CD14-positive monocyte (primary cell): Measurements from ENCODE around the gene ZWILCH. TPM values are rescaled to one million over a fixed set of nuclear protein-coding genes. Genes with fewer than 3 reads are reported as not detected.
A peak's percentile ranks its signal among the peaks of the same experiment; 100 is the strongest.
"Not testable (repeated sequence)": the region's sequence is repeated elsewhere in the genome, so short reads cannot be mapped to it uniquely, and the experiment has no call there.

Experiments used
- DNase-seq, 3 donors: peaks; one replicate each; pipeline ENCODE4 v3.0.0-alpha.2; 2011 to 2022
- H2AFZ ChIP-seq: 2 replicates; pipeline ENCODE4 v1.6.0; 2012; ENCODE audit warnings: mild to moderate bottlenecking, low read depth, low read length, inconsistent platforms; ENCODE audit not compliant: insufficient read depth, poor library complexity, severe bottlenecking
- H3K27ac ChIP-seq, 2 donors: 1 replicate in 1 of 2; 2 replicates in 1 of 2; pipeline ENCODE4 v1.5.1; 2012 to 2013; ENCODE audit warnings: low read length in 2 of 2, control low read depth in 1 of 2, inconsistent platforms in 1 of 2, low read depth in 1 of 2, mild to moderate bottlenecking in 1 of 2
- H3K27me3 ChIP-seq, 2 donors: one replicate each; pipeline versions ENCODE4 v1.6.0 to v1.6.1; 2011 to 2013; ENCODE audit warnings: low read length in 2 of 2; ENCODE audit not compliant: control insufficient read depth in 2 of 2, insufficient read depth in 2 of 2
- H3K36me3 ChIP-seq, 2 donors: replicated peaks in 1 of 2; 1 replicate in 1 of 2; 2 replicates in 1 of 2; pipeline versions ENCODE4 v1.5.1 to v1.6.1; 2012 to 2013; ENCODE audit warnings: low read length in 2 of 2, control low read depth in 1 of 2, inconsistent platforms in 1 of 2, mild to moderate bottlenecking in 1 of 2; ENCODE audit not compliant: insufficient read depth in 2 of 2, control insufficient read depth in 1 of 2
- H3K4me1 ChIP-seq, 2 donors: 1 replicate in 1 of 2; 2 replicates in 1 of 2; pipeline versions ENCODE4 v1.5.1 to v1.6.1; 2012 to 2013; ENCODE audit warnings: low read length in 2 of 2, control low read depth in 1 of 2, inconsistent platforms in 1 of 2, mild to moderate bottlenecking in 1 of 2, moderate library complexity in 1 of 2; ENCODE audit not compliant: insufficient read depth in 2 of 2, control insufficient read depth in 1 of 2
- H3K4me2 ChIP-seq: replicated peaks from 2 replicates; pipeline ENCODE3; 2012; ENCODE audit warnings: low read length, moderate library complexity, mild to moderate bottlenecking; ENCODE audit not compliant: poor library complexity, severe bottlenecking; ENCODE audit errors: extremely low read depth
- H3K4me3 ChIP-seq, 3 experiments: fragments of 200-600 bp in 1 of 3; sonication (generic) in 1 of 3; replicated peaks in 1 of 3; 1 replicate in 2 of 3; 2 replicates in 1 of 3; pipeline ENCODE4 v1.5.1; 2011 to 2013; ENCODE audit warnings: low read length in 3 of 3, mild to moderate bottlenecking in 3 of 3, control low read depth in 2 of 3, low read depth in 2 of 3, inconsistent platforms in 1 of 3, moderate library complexity in 1 of 3
- H3K79me2 ChIP-seq: 2 replicates; pipeline ENCODE4 v1.6.0; 2012; ENCODE audit warnings: mild to moderate bottlenecking, control low read depth, inconsistent platforms, low read length, moderate library complexity; ENCODE audit not compliant: insufficient read depth
- H3K9ac ChIP-seq: 2 replicates; pipeline ENCODE4 v1.6.0; 2017; ENCODE audit warnings: low read length, mild to moderate bottlenecking; ENCODE audit not compliant: insufficient read depth, poor library complexity, severe bottlenecking
- H3K9me3 ChIP-seq, 2 donors: replicated peaks in 1 of 2; 1 replicate in 1 of 2; 2 replicates in 1 of 2; pipeline versions ENCODE4 v1.5.1 to v1.6.1; 2012 to 2013; ENCODE audit warnings: low read length in 2 of 2, control low read depth in 1 of 2; ENCODE audit not compliant: control insufficient read depth in 1 of 2, insufficient read depth in 1 of 2
- H4K20me1 ChIP-seq: 2 replicates; pipeline ENCODE4 v1.6.0; 2012; ENCODE audit warnings: mild to moderate bottlenecking, low read length, control low read depth, moderate library complexity; ENCODE audit not compliant: insufficient read depth
- H3K27ac Mint-ChIP-seq, 7 donors: one replicate each; pipeline ENCODE4 v1.8.0; 2020; ENCODE audit warnings: mild to moderate bottlenecking in 7 of 7, mixed read lengths in 7 of 7, moderate library complexity in 6 of 7, inconsistent platforms in 2 of 7
- H3K27me3 Mint-ChIP-seq, 3 donors: one replicate each; pipeline ENCODE4 v1.8.0; 2021 to 2022; ENCODE audit warnings: low read depth in 3 of 3, mild to moderate bottlenecking in 3 of 3, mixed read lengths in 3 of 3, moderate library complexity in 3 of 3, inconsistent platforms in 1 of 3
- H3K36me3 Mint-ChIP-seq, 2 donors: one replicate each; pipeline ENCODE4 v1.8.0; 2020; ENCODE audit warnings: mixed read lengths in 2 of 2, inconsistent platforms in 1 of 2, mild to moderate bottlenecking in 1 of 2
- H3K4me1 Mint-ChIP-seq: one replicate; pipeline ENCODE4 v1.8.0; 2020; ENCODE audit warnings: mild to moderate bottlenecking, mixed read lengths
- H3K4me3 Mint-ChIP-seq, 2 donors: one replicate each; pipeline ENCODE4 v1.8.0; 2020; ENCODE audit warnings: mild to moderate bottlenecking in 2 of 2, mixed read lengths in 2 of 2, moderate library complexity in 1 of 2
- H3K9me3 Mint-ChIP-seq, 7 donors: one replicate each; pipeline ENCODE4 v1.8.0; 2020 to 2022; ENCODE audit warnings: mixed read lengths in 7 of 7, mild to moderate bottlenecking in 6 of 7, moderate library complexity in 6 of 7, inconsistent platforms in 2 of 7
- WGBS: methylation state at CpG from one replicate; pipeline ENCODE4 v1.1.5; 2013; ENCODE audit warnings: missing lambda C conversion rate; ENCODE audit not compliant: insufficient coverage; 5-methylcytosine and 5-hydroxymethylcytosine counted together
- intact Hi-C, 2 donors: fragments of 100-400 bp; cut with micrococcal nuclease; formaldehyde crosslinking; loops; one replicate each; pipeline versions ENCODE4 v1.15.0 to v1.15.1; 2023
- polyA plus RNA-seq, 3 donors: library from polyadenylated mRNA; depleted of rRNA in 1 of 3; unstranded in 2 of 3; stranded (reverse) in 1 of 3; fragments of 300-500 nt in 2 of 3; fragments of >200 nt in 1 of 3; fragmentation: Illumina TruSeq in 2 of 3; gene quantifications; 1 replicate in 2 of 3; 2 replicates in 1 of 3; pipeline ENCODE4 v1.2.3, GENCODE V29; 2012 to 2021
- TF ChIP-seq, protein P1 (sequence below): fragments of 200-600 bp; IDR thresholded peaks from one replicate; pipeline ENCODE4 v1.8.0; 2022; ENCODE audit warnings: antibody characterized with exemption, mild to moderate bottlenecking

Gene ZWILCH
- polyA plus RNA-seq, 3 donors, result 1.4 to 3.1 (median 2.4) TPM

DNA sequence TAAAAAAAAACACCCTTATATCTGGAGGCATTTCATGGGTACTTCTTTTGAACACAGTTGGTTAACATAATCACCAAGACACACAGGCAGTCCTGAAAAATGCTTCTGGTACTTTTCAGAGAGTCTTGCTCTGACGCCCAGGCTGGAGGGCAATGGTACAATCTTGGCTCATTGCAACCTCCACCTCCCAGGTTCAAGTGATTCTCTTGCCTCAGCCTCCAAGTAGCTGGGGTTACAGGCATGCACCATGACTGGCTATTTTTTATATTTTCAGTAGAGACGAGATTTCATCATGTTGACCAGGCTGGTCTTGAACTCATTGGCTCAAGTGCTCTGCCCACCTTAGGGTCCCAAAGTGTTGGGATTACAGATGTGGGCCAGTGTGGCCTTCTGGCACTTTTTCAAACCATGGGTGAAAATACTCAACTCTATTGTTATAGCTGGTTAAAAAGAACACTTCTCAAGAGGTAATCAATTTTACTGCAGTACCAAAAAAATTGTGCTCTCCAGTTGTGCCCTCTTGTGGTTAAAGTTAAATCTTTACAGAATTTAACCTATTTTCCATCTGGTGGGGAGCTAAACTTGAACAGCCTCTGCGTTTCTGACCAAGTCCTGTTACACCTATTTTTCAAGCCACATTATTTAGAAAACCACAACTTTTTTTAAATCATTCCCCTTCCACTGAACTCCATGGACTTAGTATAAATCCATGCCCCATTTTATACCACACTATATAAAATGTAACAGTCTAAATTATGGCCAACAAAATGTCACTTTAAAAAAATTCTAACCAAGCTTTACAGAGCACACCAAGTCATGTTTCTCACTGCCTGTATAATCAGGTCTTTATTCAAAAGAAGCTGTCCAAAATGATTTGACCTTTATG is 6.4 kb upstream of the ZWILCH start:
- Histone ChIP-seq H2AFZ (no peak overlapping the region), H3K9me3 (no peaks in the 10 kb centered on the region), H4K20me1 (peaks cover 51% of the 10 kb centered on the region), H3K79me2 (peaks cover 61% of the 10 kb centered on the region), H3K4me3 (no peak overlapping the region), H3K27me3 (no peaks in the 10 kb centered on the region), H3K4me2 (no peak overlapping the region), H3K4me1 (peaks cover 49 to 69% of the 10 kb centered on the region in 2 donors), H3K9ac (no peak overlapping the region), H3K27ac (peak overlapping the region; percentile 5 to 97), H3K36me3 (peaks cover 51 to 64% of the 10 kb centered on the region in 2 donors)
- Mint-ChIP-seq H3K27me3 (no peaks in the 10 kb centered on the region), H3K36me3 (peaks cover 59 to 62% of the 10 kb centered on the region in 2 donors), H3K4me3 (no peak overlapping the region), H3K9me3 (peaks cover 0 to 2% (median 0%) of the 10 kb centered on the region in 7 donors), H3K4me1 (peaks cover 52% of the 10 kb centered on the region), H3K27ac (peak overlapping the region; percentile 94 to 99 (median 98))
- TF ChIP-seq, protein P1, sequence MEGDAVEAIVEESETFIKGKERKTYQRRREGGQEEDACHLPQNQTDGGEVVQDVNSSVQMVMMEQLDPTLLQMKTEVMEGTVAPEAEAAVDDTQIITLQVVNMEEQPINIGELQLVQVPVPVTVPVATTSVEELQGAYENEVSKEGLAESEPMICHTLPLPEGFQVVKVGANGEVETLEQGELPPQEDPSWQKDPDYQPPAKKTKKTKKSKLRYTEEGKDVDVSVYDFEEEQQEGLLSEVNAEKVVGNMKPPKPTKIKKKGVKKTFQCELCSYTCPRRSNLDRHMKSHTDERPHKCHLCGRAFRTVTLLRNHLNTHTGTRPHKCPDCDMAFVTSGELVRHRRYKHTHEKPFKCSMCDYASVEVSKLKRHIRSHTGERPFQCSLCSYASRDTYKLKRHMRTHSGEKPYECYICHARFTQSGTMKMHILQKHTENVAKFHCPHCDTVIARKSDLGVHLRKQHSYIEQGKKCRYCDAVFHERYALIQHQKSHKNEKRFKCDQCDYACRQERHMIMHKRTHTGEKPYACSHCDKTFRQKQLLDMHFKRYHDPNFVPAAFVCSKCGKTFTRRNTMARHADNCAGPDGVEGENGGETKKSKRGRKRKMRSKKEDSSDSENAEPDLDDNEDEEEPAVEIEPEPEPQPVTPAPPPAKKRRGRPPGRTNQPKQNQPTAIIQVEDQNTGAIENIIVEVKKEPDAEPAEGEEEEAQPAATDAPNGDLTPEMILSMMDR, result no peak
- WGBS, result 63% methylated on average over 3 of the region's 3 CpGs
- peak in 2 of 3 donors; percentile 17 to 20 for DNase-seq
- intact Hi-C loops, result loop anchor here (2.0 to 10.0 kb wide), 2 partner anchors 142 to 144 kb away; partner anchors contain the start of gene TIPIN (in 2 of the 2)

GRCh38 chr15:66500346-66500745 is 4.8 kb upstream of the ZWILCH start:
- H3K4me1 Mint-ChIP-seq, result peaks cover 44% of the 10 kb centered on the region

More at GRCh38 chr15:66500346-66500745, 4.8 kb upstream of the ZWILCH start:
- peaks cover 55% of the 10 kb centered on the region for H4K20me1 ChIP-seq
- peaks cover 56 to 59% of the 10 kb centered on the region in 2 donors for H3K36me3 Mint-ChIP-seq
- 96% methylated on average over 6 of the region's 7 CpGs for WGBS
- H3K27ac ChIP-seq, result peak overlapping the region in 1 of 2 donors; percentile 26
- H3K4me2 ChIP-seq, H3K4me3 ChIP-seq, H2AFZ ChIP-seq, H3K9me3 ChIP-seq, H3K27me3 ChIP-seq, H3K4me3 Mint-ChIP-seq, H3K9ac ChIP-seq, H3K9me3 Mint-ChIP-seq, H3K27me3 Mint-ChIP-seq, DNase-seq: not testable (repeated sequence)
- intact Hi-C loops, result loop anchor here in 1 of 2 donors (5.0 kb wide), 1 partner anchor 113 kb away; the partner anchor contains the start of gene MAP2K1
- H3K79me2 ChIP-seq, result peaks cover 69% of the 10 kb centered on the region
- peak overlapping the region in 2 of 7 donors; percentile 55 to 56 for H3K27ac Mint-ChIP-seq
- peaks cover 37 to 60% of the 10 kb centered on the region in 2 donors for H3K4me1 ChIP-seq
- peaks cover 51 to 59% of the 10 kb centered on the region in 2 donors for H3K36me3 ChIP-seq
